NCI-H774 (cell line): Measurements from ENCODE around the gene ITIH1.

Experiments used
- DNase-seq: peaks from one replicate; lab custom pipeline; 2025; lab: John Stamatoyannopoulos, UW

The ITIH1 gene

DNA sequence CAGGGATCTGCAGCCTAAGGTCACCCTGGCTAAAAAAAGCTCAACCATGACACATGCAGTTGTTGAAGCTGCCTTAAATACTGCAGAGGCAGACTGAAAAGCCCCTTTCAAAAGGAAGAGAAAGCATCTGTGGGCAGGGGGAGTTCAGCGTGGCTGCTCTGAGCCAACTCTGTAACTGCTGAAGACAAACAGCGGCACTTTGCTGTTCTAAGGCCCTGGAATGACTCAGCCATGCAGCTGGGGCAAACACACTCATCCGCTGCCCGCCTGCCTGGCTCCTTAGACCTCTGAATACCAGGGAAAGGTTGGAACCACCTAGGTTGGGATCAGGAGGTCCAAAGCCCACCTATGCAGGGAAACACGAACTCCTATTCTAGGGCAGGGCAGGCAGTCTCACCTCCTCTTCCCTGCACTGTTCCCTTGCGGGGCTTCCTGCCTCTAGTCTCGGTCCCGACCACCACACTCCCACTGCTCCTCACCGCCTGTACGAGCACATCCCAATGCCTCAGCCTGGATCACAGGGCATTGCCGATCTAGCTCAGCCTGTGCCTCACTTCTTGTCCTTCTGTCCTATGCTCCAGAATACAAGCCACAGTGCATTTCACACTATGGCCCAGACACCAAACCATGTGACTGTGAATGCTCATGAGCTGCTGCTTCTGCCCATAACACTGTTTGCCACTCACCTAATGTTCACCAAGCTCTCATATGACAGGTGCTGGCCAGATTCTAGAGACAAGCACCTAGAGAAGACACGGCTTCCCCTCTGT lies 64.0 kb downstream of the ITIH1 start:
- no peak for DNase-seq
